ENCODE measurements around the gene ZCCHC14. TPM values are rescaled to one million over a fixed set of nuclear protein-coding genes. Genes with fewer than 3 reads are reported as not detected.
"Not testable (repeated sequence)": the region's sequence is repeated elsewhere in the genome, so short reads cannot be mapped to it uniquely, and the experiment has no call there.

Gene ZCCHC14
- total and polyA plus RNA-seq, 11 donors = 6.4 to 18.4 (median 16.1) TPM

DNA sequence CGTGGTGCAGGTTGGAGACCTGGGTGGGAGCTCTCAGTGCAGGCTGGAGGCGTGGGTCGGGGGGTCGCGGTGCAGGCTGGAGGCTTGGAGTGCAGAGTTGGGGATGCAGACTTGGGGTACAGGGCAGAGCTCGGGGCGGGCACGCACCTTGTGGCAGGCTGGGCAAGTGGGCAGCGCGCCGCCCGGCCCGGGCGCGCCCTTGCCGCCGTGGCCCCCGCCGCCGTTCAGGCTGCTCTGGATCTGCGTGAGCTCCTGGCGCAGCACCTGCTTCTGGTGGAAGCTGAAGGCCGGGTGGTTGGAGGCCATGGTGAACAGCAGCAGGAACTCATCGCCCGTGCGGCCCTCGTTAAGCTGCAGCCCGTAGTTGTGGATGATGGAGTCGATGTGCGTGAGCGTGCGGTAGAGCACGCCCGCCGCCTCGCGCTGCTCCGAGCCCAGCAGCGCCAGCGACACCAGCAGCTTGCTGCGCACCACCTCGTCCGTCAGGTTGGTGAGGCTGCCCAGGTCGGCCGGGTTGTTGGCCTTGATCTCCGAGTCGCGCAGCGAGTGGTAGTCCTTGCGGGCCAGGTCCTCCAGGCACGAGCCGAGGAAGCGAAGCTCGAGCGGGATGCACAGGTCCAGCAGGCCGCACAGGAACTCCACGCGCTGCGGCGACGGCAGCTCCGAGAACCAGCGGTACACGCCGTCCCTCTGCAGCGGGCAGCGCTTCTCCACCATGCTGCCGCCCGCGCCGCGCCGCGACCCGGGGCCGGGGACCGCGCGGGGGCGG, 1.1 kb downstream of the ZCCHC14 start:
- TF ChIP-seq POLR2A (IDR thresholded peaks at IDR 0.05) (no peak), CTCF (IDR thresholded peaks at IDR 0.05) (no peak)
- H3K4me3 ChIP-seq = peak overlapping the region; percentile 29 to 77 (median 56)
- WGBS, 4 donors = 6 to 10% (median 8%) methylated on average over 22 to 80 of the region's 80 CpGs
- H3K36me3 ChIP-seq = no peaks in the 10 kb centered on the region
- peaks cover 7 to 58% (median 49%) of the 10 kb centered on the region in 12 donors for H3K4me1 ChIP-seq
- H3K27ac ChIP-seq = peak overlapping the region in 8 of 12 donors; percentile 22 to 69 (median 38)
- intact Hi-C loops (cut with DNase I) = loop anchor here in 5 of 10 donors (2.0 to 10.0 kb wide), 7 partner anchors 27 to 99 kb away; partner anchors contain the start of gene MAP1LC3B (in 1 of the 5)
- H3K27me3 ChIP-seq = no peaks in the 10 kb centered on the region
- DNase-seq (peak in 3 of 5 donors; percentile 27 to 49 (median 39)), ATAC-seq (peak in 1 of 4 donors; percentile 2)
- no peaks in the 10 kb centered on the region for H3K9me3 ChIP-seq

DNA sequence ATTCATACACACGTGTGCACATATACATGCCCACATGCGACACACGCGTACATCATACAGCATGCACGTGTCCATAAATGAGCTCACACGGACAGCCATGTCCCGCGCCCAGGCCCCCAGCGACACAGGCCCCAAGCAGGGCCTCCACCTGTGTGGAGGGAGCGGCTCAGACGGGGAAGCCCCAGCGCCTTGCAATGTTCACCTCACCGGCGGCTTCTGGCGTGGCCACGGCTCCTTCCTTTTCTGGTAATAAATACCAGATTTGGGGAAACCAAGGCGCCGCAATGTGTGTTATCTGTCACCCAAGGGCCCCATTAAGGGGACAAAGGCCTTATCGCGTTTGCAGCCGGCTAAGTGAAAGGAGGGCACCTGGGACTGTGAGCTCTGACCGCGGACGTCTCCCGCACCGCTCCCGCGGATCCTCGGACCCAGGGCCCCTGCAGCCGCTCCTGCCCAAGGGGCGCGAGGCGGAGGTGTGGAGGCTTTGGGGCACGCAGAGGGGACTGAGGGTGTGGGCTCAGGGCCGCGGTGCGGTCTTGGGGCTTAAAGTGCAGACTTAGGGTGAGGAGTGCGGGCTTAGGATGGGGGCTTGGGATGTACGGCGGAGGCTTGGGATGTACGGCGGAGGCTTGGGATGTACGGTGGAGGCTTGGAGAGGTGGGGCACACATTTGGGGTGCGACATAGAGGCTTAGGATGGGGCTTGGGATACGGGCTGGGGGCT, 1.9 kb downstream of the ZCCHC14 start:
- peak overlapping the region; percentile 29 to 77 (median 56) for H3K4me3 ChIP-seq
- H3K4me1 ChIP-seq = peaks cover 7 to 66% (median 54%) of the 10 kb centered on the region in 12 donors
- peak overlapping the region in 9 of 12 donors; percentile 1 to 69 (median 33) for H3K27ac ChIP-seq
- not testable (repeated sequence) for H3K36me3 ChIP-seq, H3K9me3 ChIP-seq, ATAC-seq, H3K27me3 ChIP-seq
- 18 to 28% (median 21%) methylated on average over 38 to 45 of the region's 45 CpGs for WGBS, 4 donors
- intact Hi-C loops (cut with DNase I) = loop anchor here in 5 of 10 donors (2.0 to 10.0 kb wide), 7 partner anchors 26 to 98 kb away; partner anchors contain the start of gene MAP1LC3B (in 1 of the 5)
- DNase-seq = peak in 1 of 5 donors; percentile 38

- Histone ChIP-seq H3K27me3 (no peaks in the 10 kb centered on the region), H3K4me1 (peaks cover 7 to 73% (median 61%) of the 10 kb centered on the region in 12 donors), H3K9me3 (no peaks in the 10 kb centered on the region), H3K4me3 (peak overlapping the region; percentile 29 to 77 (median 56)), H3K27ac (peak overlapping the region in 8 of 12 donors; percentile 1 to 69 (median 35)), H3K36me3 (no peaks in the 10 kb centered on the region)
- DNase-seq (no peak), ATAC-seq (no peak)
- intact Hi-C loops (cut with DNase I) = loop anchor here in 5 of 10 donors (2.0 to 10.0 kb wide), 7 partner anchors 25 to 97 kb away; partner anchors contain the start of gene MAP1LC3B (in 1 of the 5)
- TF ChIP-seq CTCF (IDR thresholded peaks at IDR 0.05) (no peak), POLR2A (IDR thresholded peaks at IDR 0.05) (no peak)
- WGBS, 4 donors = 5 to 15% (median 7%) methylated on average over 15 to 16 of the region's 16 CpGs
These were observed 2.6 kb downstream of the ZCCHC14 start for GRCh38 chr16:87490096-87490798.

- TF ChIP-seq CTCF (IDR thresholded peaks at IDR 0.05) = no peak
- no peak for TF ChIP-seq POLR2A (IDR thresholded peaks at IDR 0.05)
- Histone ChIP-seq H3K4me1 (peaks cover 7 to 80% (median 68%) of the 10 kb centered on the region in 12 donors), H3K36me3 (no peaks in the 10 kb centered on the region), H3K9me3 (no peaks in the 10 kb centered on the region), H3K27me3 (no peaks in the 10 kb centered on the region), H3K27ac (peak overlapping the region in 7 of 12 donors; percentile 0 to 69 (median 22)), H3K4me3 (peak overlapping the region in 9 of 12 donors; percentile 51 to 77 (median 58))
- no peak for ATAC-seq
- WGBS, 4 donors = 33 to 56% (median 45%) methylated on average over 6 of the region's 6 CpGs
- DNase-seq = no peak
- intact Hi-C loops (cut with DNase I) = loop anchor here in 5 of 10 donors (2.0 to 10.0 kb wide), 8 partner anchors 25 to 97 kb away; partner anchors contain the start of gene MAP1LC3B (in 1 of the 5)
These were observed 3.3 kb downstream of the ZCCHC14 start for GRCh38 chr16:87489434-87490045.

- H3K9me3 ChIP-seq, DNase-seq, ATAC-seq, H3K27me3 ChIP-seq, H3K36me3 ChIP-seq: not testable (repeated sequence)
- intact Hi-C loops (cut with DNase I) = loop anchor here in 1 of 10 donors (5.0 kb wide), 1 partner anchor 52 kb away; no protein-coding TSS in a partner anchor
- Histone ChIP-seq H3K4me1 (peaks cover 7 to 86% (median 74%) of the 10 kb centered on the region in 12 donors), H3K27ac (peak overlapping the region in 3 of 12 donors; percentile 0 to 69 (median 14)), H3K4me3 (peak overlapping the region in 6 of 12 donors; percentile 9 to 69 (median 58))
- 11 to 36% (median 15%) methylated on average over 4 to 6 of the region's 6 CpGs for WGBS, 4 donors
These were observed 3.9 kb downstream of the ZCCHC14 start for GRCh38 chr16:87488960-87489359.
